ENCODE data around the gene CTNNA2.

CTNNA2 gene

DNA sequence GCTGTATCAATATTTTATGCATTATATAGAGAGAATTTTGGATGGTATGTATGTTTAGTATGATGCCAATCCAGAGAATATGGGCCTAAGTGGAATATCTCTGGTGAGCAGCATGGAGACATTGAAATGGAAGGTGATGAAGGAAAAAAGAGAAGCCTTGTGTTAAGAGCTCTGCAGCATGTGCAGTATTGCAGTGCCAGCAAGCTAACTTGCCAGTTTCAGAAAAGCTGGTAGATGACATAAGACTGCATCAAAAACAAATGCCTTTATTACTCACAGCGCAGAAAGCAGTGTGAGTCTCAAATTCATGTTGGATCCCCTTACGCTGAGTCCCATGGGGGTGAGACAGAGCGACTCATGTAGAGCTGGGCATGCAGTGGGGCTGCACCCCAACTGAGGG lies 280.2 kb downstream of the CTNNA2 start:
- no peak for DNase-seq

DNA sequence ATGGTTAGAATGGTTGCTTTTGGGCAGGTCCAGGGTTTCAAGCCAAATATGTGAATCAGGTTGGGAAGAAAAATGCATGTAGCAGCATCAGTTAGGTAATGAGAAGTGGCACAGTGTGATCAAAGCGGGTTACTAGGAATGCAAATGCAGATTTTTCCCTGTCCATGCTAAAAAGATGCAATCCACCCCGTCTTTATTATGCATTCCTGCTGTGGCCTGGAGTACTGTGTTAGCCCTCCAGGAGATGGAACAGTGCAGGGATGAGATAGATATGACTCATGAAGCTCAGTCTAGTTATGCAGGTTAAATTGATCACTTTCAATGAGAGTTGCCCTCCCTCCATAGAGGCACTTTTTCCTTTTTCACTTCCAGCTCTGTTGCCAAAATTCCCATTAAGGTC lies 283.8 kb downstream of the CTNNA2 start:
- DNase-seq = no peak

DNA sequence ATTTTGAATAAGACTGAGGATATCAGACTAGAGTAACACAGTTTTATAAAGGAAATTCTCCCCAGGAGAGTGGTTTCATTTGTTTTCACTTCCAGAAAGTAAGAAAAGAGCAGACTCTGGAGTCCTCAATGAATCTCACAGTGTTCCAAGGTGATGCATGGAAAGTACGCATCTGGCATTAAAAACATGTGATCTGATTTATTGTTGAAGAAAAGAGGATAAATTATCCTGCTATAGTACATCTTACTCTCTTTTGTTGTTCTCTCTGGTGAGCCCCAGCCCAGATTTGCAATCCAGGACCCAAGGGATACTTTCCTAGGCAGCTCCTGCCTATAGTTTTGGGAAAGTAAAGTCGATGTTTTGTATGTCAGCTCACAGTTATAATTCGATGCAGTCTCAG lies 285.9 kb downstream of the CTNNA2 start:
- DNase-seq = no peak

DNA sequence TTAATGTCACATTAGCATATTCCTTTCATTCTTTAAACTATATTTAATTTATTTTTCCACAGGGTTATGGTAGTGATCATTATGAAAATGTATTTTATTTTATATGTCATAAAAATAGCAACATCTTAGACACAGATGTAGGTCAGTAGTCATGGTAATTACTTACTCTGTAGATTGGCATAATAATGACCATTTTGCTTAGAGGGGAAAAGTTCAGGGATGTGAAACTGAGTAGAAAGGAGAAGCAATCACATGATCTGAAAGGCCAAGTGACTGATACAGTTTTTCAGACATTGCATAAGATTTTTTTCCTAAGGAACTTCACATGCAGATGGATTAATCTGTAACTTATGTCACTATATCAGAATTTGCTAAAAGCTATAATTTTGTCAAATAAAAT lies 286.9 kb downstream of the CTNNA2 start:
- no peak for DNase-seq

DNA sequence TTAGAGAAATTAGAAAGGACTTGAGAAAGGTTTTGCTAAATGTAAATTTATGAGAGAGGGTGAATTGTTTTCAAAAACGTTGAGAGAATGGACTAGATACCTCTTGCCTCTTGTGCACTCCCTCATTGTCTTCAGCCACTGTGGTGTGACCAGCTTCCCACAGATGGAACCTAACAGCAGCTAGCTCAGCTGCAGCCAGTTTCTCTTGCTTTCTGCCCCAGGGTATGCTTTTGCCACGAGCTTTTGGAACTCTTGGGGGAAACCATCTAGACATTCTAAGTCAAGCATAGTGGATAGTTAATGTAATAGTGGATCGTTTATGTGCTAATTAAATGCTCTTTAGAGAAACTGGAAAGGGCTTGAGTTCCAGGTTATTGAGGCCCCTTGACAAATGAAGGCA lies 288.2 kb downstream of the CTNNA2 start:
- DNase-seq = no peak

DNA sequence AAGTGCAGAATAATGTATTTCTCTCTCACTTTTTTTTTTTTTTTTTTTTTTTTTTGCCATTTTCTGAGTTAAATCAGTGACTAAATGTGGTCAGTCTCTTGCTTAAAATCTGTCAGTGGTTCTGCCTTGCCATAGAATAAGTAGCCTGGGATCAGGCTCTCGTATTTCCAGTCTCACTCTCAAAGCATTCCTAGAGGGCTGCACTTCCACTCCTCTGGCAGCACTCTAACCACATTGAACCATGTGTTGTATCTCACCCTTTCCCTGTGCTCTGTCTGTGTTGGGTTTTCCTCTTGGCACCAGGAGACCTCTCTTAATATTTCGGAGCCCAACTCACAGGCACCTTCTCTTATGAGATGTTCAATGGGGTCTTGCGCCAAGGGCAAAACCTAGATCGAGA lies 304.4 kb downstream of the CTNNA2 start:
- DNase-seq = no peak

DNA sequence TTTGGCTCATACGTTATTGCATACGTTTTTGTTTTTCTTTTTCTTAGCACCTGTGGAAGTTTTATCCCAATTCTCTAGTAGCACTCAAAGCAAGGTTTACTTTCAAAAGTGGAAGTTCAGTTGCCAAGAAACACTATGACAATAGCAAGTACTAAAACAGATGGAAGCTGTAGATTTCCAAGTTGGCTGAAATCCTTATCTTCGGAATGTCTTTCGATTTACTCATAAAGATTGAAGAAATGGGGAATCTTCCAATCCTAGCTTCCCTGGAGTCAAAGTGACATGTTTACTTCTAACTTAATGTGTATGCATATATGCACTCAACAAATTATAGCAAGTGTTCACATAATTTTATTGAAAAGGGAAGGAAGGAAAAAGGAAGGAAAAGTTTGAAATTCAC lies 307.4 kb downstream of the CTNNA2 start:
- no peak for DNase-seq

DNA sequence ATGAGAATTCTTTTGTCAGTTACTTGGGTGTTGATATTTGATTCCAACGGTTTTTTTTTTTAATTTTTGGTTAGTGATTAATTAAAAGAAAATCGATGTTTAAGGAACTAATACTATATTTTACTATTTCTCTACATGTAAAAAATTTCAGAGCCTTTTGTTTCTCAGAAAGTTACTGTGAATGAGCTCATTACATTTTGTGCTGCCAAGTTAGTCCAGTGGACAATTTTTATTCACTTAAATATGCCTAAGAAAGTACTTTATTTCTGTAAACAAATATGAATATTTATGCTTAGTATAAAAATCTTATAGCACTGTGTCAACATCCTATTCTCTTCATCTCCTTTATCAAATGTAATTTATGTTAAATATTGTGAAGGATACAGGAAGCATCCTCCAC lies 309.3 kb downstream of the CTNNA2 start:
- no peak for DNase-seq

DNA sequence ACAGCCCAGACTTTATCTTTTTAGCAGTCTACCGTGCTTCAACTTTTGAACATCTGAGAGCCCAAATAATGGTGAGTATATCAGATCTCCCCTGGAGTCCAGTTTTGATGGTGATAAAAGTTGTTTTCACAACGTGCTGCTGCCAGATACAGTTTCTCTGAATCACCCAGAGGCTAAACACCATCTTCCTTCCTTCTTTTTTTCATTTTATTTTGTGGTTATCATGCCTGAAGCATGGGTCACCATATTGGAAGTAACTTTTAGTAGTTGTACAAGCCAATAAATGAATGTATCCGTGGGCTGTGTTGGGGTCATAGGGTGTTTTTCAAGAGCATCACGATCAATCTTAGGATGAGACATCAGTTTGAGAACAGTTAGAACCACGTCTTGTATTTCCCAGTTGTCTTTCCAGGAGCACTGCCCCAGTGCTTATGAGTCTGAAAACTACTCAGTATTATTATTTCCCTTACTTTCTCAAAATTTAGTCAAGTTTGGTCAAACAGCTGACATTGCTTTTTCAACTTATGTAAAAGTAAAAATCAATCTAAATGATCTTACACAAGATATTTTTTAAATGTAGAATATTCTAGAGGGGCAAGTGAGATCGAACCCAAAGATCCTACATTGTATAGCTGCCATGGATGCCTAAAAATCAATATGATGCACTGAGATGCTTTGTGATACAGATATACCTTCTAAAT lies 311.4 kb downstream of the CTNNA2 start:
- DNase-seq = no peak

DNA sequence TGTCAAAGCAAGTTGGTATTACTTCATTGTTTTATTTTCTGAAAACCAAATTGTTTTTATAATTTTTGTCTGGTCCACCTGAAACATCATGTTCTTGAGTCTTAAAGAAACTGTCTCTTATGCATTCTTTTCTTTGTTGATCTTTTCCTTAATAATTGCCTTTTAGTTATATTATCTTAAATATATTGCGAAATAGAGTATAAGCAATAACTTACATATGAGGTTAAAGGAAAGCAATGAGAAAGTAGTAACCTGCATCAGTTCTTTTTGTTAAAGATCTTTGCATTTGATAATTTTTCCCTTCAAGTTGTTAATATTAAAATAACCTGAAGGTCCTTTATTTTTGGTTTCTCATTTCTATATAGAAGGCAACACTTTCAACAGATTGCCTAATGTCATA lies 315.0 kb downstream of the CTNNA2 start:
- no peak for DNase-seq

DNA sequence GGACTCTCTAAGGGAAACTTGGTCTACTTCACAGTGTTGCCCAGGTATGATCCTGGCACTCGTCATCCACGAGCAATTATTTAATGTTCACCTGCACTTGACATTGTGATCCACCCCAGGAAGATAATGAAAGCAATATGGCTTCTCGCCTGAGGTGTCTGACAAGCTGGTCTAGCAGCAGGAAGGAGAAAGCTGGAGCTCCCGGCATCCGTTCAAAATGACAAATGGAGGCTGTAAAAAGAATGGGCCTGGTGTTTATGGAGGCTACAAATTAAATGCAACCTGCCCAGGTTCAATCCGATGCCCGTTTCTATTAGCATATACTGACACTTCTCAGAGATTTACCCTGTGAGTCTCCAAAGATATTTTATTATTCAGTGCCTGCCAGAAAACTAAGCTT lies 317.6 kb downstream of the CTNNA2 start:
- DNase-seq = no peak

DNA sequence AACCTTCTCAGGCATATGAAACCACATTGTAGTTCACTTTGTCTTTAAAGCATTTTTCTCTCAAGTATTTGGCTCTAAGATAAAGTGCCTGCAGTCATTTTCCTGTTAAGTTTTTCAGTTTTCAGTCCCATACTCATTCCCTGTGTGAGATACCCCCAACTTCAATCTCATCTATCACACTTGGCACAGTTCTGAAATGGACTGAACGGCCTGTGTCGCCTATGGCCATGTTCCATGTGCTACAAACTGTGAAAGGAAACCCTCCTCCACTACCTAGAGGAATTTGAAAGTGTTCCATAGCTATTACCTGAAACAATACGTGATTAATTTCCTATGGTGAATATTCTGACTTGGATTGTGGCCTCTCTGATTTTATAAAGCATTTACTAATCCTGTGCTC lies 319.1 kb downstream of the CTNNA2 start:
- no peak for DNase-seq

DNA sequence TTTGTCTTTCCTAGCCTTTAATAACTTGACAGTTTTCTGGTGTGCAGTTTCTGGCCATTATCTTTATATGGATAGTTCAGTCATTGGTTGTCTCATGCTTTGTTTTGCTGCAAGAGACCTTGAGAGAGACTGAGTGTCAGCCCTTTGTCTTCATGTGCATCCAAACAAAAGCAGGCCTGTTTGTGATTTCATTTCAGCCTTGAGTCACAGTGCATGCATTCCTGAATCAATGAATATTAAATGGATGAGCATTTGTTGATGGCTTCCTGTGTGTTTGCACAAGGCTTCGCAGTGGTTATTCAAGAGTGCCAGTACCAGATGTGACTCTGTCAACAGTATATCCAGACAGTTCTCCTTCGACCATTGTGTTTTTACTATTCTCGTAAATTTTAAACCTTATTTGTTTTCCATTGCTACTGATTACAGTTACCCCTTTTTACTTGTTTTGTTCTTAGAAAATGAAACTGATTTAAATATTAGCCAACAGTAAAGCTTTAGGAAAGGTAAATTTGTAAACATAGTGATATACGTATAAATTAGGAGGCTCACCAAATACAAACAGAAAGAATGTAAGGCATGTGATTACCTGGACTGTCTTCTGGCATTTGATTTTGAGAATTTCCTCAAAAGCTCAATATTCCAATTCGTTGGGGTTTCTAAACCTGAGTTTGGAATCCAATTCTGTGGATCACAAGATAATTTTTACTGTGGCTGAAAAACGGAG lies 319.8 kb downstream of the CTNNA2 start:
- no peak for DNase-seq

DNA sequence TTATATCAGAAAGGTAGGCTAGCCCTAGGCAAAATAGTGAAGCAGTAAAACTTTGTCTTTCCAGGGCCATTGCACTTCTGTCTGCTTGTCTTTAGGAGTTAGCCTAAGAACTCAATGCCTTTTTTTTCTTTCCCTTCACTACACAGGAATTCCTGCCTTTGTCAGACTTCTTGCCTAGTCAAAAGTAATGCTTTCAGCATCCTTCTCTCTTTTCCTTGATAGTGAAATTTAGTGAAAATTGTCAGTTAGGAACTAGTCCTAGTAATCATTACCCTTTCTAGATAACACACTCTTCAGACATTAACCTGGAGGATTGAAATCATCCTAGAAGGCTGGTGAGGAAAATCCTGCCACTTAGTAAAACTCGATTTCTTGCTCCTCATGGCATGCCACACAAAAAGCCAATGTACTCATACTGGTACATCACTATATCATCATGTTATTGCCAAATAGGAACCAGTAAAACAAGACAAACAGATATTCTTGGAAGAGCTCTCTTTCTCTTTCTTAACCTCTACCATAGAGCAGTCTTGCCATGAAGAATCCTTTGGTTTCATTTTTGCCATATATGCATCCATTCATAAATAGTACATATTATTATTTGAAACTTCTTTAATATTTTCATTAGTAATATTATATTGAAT lies 320.5 kb downstream of the CTNNA2 start:
- DNase-seq = no peak

DNA sequence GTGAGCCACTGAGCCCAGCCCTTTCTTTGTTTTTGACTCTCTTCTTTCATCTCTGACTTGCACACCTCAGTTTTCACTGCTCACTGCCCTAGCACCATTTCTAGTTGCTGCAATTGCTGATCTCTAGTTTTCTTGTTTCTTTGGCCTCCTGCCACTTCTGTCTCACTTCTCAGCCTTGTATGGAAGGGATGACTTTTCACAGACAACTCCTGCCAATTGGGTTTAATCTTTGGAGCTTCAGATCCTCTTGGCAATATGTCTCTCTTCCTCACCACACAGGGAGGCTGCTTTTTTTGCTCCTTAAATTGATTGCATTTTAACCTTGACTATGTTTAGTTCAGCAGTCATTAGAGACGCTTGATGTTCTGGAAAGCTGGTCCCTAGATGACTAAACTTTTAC lies 323.1 kb downstream of the CTNNA2 start:
- DNase-seq = no peak

DNA sequence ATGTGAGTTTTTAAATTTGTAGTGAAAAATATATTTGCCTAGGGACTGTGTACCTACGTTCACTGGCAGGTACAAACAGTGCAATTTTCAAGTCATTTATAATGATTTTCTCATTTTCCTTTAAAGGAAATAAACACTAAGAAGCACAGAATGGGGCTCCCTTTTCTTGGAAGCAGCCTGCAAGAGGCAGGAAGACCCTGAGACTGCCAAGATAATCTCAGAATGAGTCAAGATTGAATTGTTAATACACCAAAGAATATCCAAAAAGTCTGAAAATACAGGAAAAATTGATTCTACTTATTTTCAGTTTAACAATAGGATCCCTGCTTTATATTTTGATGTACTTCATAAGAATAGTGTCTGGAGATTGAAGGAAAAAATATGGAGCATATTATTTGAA lies 331.2 kb downstream of the CTNNA2 start:
- DNase-seq = no peak

DNA sequence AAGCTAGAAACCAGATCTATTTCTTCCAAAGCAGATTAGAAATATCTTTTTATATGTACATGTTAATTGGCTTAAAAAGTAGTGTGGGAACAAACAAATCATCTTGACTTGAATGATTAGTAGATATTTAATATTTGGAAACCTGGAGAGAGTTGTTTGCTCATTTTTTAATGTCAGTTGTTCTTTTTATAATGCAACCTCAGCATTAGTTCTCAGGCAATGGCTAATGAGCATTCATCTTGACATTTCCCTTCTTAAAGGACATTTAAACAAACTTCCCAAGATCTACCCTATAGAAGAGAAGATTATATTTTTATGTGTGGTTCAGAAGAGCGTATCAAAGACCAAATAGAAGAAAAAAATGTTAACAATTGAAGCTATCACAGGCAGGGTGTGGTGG lies 334.0 kb downstream of the CTNNA2 start:
- no peak for DNase-seq

DNA sequence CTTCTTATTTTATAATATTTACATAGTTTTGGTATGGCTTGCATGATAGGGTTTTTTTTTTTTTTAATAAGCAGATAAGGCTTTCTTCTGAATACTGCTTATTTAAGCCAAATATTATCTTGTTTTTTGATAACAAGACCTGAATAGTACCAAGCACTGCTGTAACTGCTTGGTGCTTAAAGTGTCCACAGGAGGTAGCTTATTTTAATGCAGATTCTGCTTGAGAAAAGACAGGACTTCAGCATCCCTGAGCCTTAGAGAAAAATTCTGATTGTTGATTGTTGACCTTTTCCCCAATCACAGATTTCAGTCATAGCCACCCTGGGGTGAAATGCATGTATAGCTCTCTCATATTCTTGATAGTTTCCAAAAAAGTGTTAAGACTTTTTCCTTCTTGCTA lies 336.4 kb downstream of the CTNNA2 start:
- no peak for DNase-seq

DNA sequence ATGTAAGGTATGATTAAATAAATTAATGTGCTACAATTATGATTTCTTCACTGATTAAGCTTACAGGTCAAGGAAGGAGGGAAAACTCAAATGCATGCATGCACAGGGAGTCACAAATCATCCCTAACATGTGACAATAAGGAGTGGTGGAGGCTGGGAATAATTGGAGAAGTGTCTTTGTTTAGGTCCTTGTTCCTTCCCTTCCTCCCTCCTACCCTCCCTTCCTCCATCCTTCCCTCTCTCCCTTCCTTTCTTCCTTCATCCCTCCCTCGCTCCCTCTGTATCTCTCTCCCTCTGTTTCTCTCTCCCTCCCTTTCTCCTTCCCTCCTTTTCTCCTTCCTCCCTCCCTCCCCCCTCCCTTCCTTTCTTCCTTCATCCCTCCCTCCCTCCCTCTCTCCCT lies 337.1 kb downstream of the CTNNA2 start:
- no peak for DNase-seq

DNA sequence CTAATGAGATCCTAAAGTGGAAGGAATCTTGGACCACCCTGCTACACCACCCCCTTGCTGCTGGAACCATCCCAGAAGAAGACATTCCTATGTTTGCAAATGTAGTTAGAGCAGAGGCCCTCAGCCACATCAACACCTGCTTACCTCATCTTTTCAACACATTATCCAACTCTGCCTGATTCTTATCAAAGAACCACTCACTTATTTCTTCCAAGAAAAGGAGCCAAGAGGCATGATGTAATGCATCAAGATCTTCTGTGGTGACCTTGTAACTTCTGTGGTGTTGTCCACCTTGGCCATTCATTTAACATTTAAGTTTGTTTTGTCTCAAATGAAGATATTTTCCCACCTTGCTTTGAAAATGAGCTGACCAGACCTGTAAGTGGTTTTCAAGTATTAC lies 338.1 kb downstream of the CTNNA2 start:
- no peak for DNase-seq

DNA sequence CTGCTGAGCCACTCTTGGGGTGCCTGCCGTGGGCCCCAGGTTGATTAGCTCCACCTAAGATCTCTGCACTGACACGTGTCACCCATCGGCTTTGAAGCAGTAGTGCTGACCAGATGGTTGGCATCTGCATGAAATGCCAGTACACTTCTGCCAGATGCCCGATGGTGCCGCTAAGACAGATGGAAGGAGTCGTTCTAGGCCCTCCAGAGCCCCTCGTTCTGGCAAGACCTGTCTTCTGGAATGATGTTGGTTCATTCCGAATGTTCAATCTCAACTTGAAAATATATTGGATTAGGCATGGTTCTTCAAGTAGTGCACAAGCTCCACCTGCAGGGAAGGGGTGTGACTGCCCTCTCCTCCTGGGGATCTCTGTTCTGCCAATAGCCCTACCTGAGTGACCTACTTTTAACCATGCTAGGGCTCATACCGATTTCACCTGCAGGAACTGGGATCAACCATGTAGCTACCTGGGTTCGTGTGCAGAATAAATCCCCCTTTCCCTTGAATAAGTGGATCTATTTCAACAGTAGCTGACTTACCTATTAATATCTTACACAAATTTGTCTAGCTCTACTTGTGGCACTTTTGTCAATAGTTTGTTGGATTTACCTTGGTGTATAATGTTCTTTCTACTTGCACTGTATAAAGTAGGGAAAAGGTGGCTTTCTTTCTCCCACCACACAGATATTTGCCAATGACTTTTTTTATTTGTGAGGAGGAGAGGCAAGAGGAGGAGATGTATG lies 342.6 kb downstream of the CTNNA2 start:
- no peak for DNase-seq

DNA sequence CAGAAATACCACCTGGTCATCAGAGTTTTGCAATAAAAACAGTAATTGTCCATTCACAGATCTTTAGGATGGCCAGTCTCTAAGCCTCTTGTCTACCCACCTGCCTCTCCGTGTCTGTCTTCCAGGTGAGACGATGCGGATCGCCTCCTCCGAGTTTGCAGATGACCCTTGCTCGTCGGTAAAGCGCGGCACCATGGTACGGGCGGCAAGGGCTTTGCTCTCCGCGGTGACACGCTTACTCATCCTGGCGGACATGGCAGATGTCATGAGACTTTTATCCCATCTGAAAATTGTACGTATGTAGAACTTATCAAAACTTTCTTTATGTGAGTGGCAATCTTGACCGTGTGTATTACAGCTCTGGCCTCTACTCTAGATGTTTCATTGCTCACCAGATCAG lies 345.0 kb downstream of the CTNNA2 start:
- no peak for DNase-seq

DNA sequence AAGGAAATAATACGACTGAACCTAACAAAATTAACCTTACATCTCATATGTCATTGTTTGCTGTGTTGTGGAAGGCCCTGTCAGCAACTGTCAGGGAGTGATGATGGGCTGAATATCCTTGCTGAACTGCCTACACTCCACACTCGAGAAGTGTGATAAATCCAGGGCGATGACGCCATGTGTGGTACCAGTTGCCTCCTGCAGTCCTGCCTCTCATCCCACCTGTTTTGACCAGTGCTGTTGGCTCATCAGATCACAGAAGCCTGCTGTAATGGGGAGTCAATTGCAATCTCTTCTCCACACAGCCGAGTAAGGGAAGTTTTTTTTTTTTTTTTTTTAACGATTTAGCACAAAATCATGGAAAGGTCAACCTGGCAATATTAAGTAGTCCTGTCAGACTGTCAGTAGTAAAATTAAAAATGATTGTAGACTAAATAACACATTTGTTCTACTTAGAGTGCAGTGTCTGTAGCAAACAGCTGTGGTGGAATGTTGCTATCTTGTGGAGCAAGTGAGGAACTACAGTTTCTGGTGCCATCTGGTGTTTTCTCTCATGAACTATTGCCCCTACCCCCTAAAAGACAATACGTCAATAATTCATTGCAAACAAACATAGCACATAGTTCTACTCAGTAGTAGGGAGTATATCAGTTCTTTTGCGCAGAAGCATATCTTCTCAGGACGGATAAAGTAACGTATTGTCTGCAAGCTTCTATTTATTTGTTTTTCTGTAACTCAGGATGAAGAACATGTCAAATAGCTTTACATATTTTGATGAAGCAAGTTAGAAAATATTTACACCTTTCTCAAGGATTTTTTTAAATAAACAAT lies 347.6 kb downstream of the CTNNA2 start:
- DNase-seq = peak; percentile 1
